Activated T-helper 2 cell treated with anti-CD3 and anti-CD28 coated beads, Interferon-gamma antibody, Interleukin-2, Interleukin-4, amounts not matched to agents 10 μg/mL and 5 μg/mL and 100 μg/mL, durations not matched to agents 14 hours and 24 hours and 36 hours (primary cell): Measurements from ENCODE around the gene SKOR2. TPM values are rescaled to one million over a fixed set of nuclear protein-coding genes. Genes with fewer than 3 reads are reported as not detected.
A peak's percentile ranks its signal among the peaks of the same experiment; 100 is the strongest.

Experiments used
- DNase-seq: peaks from one replicate; pipeline ENCODE4 v3.0.0; 2021; ENCODE audit warnings: low spot score
- H3K27ac Mint-ChIP-seq: one replicate; pipeline ENCODE4 v1.8.0; 2021; ENCODE audit warnings: mixed read lengths
- H3K27me3 Mint-ChIP-seq: one replicate; pipeline ENCODE4 v1.8.0; 2021; ENCODE audit warnings: low read depth, mixed read lengths
- H3K36me3 Mint-ChIP-seq: one replicate; pipeline ENCODE4 v1.8.0; 2021; ENCODE audit warnings: low read depth, mixed read lengths
- H3K4me1 Mint-ChIP-seq: one replicate; pipeline ENCODE4 v1.8.0; 2021; ENCODE audit warnings: low read depth, mixed read lengths
- H3K4me3 Mint-ChIP-seq: one replicate; pipeline ENCODE4 v1.8.0; 2021; ENCODE audit warnings: low read depth, mild to moderate bottlenecking, moderate library complexity, mixed read lengths
- H3K9me3 Mint-ChIP-seq: one replicate; pipeline ENCODE4 v1.8.0; 2021; ENCODE audit warnings: mixed read lengths
- intact Hi-C: fragments of 100-400 bp; cut with micrococcal nuclease; formaldehyde crosslinking; loops from one replicate; pipeline ENCODE4 v1.15.1; 2023
- total RNA-seq: library from RNA; stranded (reverse); gene quantifications from 2 replicates; pipeline ENCODE4 v1.2.3, GENCODE V29; 2022

SKOR2 gene
- total RNA-seq, 1 donor from 2014 or later, result not detected

GRCh38 chr18:47248604-47249313 is 2.7 kb downstream of the SKOR2 start:
- intact Hi-C loops, result loop anchor here (2.0 kb wide), 1 partner anchor 14 kb away; no protein-coding TSS in a partner anchor
- no peaks in the 10 kb centered on the region for H3K9me3 Mint-ChIP-seq
- peaks cover 76% of the 10 kb centered on the region for H3K27me3 Mint-ChIP-seq
- no peak for DNase-seq
- peaks cover 4% of the 10 kb centered on the region for H3K36me3 Mint-ChIP-seq
- H3K4me3 Mint-ChIP-seq, result no peak overlapping the region
- no peaks in the 10 kb centered on the region for H3K4me1 Mint-ChIP-seq
- H3K27ac Mint-ChIP-seq, result peak overlapping the region; percentile 28

DNA sequence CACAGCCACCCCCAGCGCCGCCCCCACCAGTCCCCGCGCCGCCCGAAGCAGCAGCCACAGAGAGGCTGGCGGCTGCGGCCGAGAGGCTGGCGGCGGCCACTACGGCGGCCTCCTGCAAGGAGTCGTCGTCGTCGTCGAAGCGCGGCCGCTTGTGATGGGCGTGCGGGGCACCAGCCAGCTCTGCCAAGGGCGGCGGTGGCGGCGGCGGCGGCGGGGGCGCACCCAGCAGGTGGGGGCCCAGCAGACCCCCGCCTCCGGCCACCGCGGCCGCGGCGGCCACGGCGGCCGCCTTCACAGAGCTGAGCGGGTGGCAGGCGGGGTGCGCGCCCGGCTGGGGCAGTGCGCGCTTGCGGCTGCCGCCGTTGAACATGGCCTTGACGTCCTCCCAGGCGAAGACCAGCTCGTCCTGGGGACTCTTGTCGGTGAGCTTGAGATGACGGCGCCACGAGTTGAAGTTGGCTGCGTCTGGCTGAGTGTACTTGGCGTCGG is 3.3 kb downstream of the SKOR2 start:
- Mint-ChIP-seq H3K4me3 (no peak overlapping the region), H3K27me3 (peaks cover 73% of the 10 kb centered on the region), H3K9me3 (no peaks in the 10 kb centered on the region), H3K27ac (no peak overlapping the region), H3K36me3 (peaks cover 4% of the 10 kb centered on the region), H3K4me1 (no peaks in the 10 kb centered on the region)
- intact Hi-C loops, result loop anchor here (2.0 kb wide), 1 partner anchor 15 kb away; no protein-coding TSS in a partner anchor
- no peak for DNase-seq

DNA sequence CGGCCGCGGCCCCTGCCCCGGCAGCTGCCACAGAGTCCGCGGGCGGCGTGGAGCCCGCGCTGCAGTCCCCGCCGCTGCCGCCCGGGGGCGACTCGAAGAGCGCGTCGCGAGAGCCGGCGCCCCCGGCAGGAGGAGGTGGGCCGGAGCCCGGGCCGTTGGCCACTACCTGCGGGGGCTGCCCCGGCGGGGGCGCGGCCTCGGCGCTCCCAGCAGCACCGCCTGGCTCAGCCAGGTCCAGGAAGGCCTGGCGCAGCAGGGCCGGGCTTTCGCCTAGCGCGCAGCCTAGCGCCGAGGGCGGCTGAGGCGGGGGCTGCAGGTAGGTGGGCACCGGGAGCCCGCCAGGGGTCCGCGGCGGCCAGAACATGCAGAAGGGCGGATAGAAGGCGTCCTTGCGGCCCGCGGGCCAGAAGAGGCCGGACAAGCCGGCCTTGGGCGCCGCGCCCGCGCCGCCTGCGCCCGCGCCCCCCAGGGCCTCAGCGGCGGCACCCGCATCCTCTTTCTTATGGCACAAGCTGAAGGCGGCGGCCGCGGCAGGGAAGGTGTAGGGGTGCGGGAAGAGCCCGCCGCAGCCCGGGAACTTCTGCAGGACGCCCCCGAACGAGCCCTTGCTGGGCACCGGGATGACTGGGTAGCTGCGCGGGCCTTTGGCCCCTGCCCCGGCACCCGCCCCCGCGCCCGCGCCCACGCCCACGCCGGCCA is 3.9 kb downstream of the SKOR2 start:
- no peak overlapping the region for H3K27ac Mint-ChIP-seq
- H3K4me1 Mint-ChIP-seq, result no peaks in the 10 kb centered on the region
- no peak for DNase-seq
- H3K27me3 Mint-ChIP-seq, result peaks cover 74% of the 10 kb centered on the region
- intact Hi-C loops, result loop anchor here (2.0 kb wide), 1 partner anchor 15 kb away; no protein-coding TSS in a partner anchor
- H3K4me3 Mint-ChIP-seq, result no peak overlapping the region
- H3K9me3 Mint-ChIP-seq, result no peaks in the 10 kb centered on the region
- H3K36me3 Mint-ChIP-seq, result peaks cover 4% of the 10 kb centered on the region

GRCh38 chr18:47247036-47247415 is 4.4 kb downstream of the SKOR2 start:
- intact Hi-C loops, result no loop called here
- no peak for DNase-seq
- Mint-ChIP-seq H3K27me3 (peaks cover 69% of the 10 kb centered on the region), H3K4me1 (no peaks in the 10 kb centered on the region), H3K9me3 (no peaks in the 10 kb centered on the region), H3K36me3 (peaks cover 4% of the 10 kb centered on the region), H3K4me3 (no peak overlapping the region), H3K27ac (no peak overlapping the region)

DNA sequence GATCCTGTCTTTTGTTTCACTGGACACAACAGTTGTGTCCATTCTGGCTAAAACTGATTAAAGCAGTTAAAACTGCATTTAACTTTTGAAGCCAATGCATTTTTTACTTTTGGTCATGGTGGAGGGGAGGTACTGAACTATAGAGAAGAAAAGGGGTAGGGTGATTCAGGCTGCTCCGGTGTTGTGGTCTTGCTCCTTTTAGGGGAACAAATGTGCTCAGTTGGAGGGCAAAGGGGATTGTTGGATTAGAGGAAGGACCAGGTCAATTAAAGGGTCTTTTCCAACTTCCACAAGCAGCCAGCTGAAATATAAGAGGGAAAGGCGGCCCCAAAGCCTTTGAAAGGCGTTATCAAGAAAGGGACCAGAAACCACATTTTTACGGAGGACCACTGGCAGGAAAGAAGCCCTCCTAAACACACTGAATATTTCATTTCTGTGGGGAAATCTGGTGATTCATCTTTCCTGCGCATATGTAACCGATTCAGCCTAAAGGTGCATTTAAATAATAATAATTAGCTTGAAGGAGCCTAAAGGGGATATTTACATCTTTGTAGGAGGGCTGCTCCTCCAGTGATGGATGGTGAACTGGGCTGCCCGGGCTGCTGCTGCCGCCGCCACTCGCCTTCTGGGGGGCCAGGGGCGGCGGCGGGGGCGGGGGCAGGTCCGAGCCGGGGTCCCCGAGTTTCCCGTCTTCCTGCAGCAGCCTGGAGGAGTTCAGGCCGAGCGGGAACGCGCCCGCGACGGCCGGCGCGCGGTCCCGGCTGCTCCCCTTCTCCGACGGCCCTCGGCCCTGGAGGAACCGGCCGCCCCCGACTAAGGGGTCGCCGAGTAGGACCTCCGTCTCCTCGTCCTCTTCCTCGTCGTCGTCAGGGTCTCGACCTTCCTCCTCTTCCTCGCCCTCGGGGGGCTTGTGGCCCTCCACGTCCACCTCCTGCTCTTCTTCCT is 5.2 kb downstream of the SKOR2 start:
- Mint-ChIP-seq H3K4me1 (no peaks in the 10 kb centered on the region), H3K9me3 (no peaks in the 10 kb centered on the region), H3K27ac (peak overlapping the region; percentile 28), H3K4me3 (no peak overlapping the region), H3K27me3 (peaks cover 67% of the 10 kb centered on the region), H3K36me3 (peaks cover 4% of the 10 kb centered on the region)
- no peak for DNase-seq
- intact Hi-C loops, result no loop called here

DNA sequence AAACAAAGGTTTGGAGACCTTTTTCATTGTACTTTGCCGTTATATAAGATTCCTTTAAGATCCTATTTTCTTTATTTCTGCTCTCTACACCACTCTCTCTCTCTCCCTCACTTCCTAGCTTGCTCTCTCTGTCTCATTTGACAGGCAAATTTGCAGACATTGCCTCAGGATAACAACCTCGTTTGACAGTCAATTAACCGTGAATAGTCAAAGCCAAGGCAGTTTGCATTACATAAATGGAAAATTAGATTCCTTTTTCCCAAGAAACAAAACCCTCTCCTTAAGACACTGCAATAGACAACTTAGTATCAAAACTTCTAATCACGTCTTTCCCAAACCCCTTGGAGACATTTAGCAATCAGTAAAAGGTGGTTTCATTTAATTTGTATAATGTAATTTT is 7.4 kb downstream of the SKOR2 start:
- no peak for DNase-seq
- intact Hi-C loops, result no loop called here
- Mint-ChIP-seq H3K27ac (no peak overlapping the region), H3K27me3 (peaks cover 54% of the 10 kb centered on the region), H3K9me3 (no peaks in the 10 kb centered on the region), H3K36me3 (peaks cover 4% of the 10 kb centered on the region), H3K4me1 (no peaks in the 10 kb centered on the region), H3K4me3 (no peak overlapping the region)

DNA sequence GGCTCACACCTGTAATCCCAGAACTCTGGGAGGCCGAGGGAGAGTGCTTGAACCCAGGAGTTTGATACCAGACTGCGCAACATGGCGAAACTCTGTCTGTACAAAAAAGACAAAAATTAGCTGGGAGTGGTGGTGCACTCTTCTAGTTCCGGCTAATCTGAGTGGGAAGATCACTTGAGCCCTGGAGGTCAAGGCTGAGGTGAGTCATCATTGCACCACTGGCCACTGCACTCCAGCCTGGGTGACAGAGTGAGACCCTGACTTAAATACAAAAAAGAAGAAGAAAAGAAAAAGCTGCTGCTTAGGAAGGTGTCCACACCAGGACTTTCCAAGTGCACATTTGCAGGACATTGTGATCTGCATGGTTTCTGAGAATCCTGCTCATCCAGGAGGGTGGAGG is 16.4 kb downstream of the SKOR2 start:
- Mint-ChIP-seq H3K27me3 (peaks cover 28% of the 10 kb centered on the region), H3K27ac (no peak overlapping the region), H3K36me3 (no peaks in the 10 kb centered on the region), H3K4me3 (no peak overlapping the region), H3K9me3 (no peaks in the 10 kb centered on the region), H3K4me1 (no peaks in the 10 kb centered on the region)
- DNase-seq, result no peak
- intact Hi-C loops, result no loop called here

- Mint-ChIP-seq H3K27me3 (peaks cover 38% of the 10 kb centered on the region), H3K4me3 (no peak overlapping the region), H3K27ac (no peak overlapping the region), H3K36me3 (no peaks in the 10 kb centered on the region), H3K9me3 (no peaks in the 10 kb centered on the region), H3K4me1 (no peaks in the 10 kb centered on the region)
- no peak for DNase-seq
- intact Hi-C loops, result no loop called here
Measured at GRCh38 chr18:47226660-47227059, 24.8 kb downstream of the SKOR2 start.

GRCh38 chr18:47215554-47216138 is 35.8 kb downstream of the SKOR2 start:
- peaks cover 50% of the 10 kb centered on the region for H3K27me3 Mint-ChIP-seq
- H3K36me3 Mint-ChIP-seq, result no peaks in the 10 kb centered on the region
- H3K4me1 Mint-ChIP-seq, result no peaks in the 10 kb centered on the region
- no peaks in the 10 kb centered on the region for H3K9me3 Mint-ChIP-seq
- intact Hi-C loops, result loop anchor here (1.0 kb wide), 1 partner anchor 534 kb away; no protein-coding TSS in a partner anchor
- no peak for DNase-seq
- H3K27ac Mint-ChIP-seq, result no peak overlapping the region
- no peak overlapping the region for H3K4me3 Mint-ChIP-seq

GRCh38 chr18:47209171-47209570 is 42.3 kb downstream of the SKOR2 start:
- no peak for DNase-seq
- no peak overlapping the region for H3K27ac Mint-ChIP-seq
- no peak overlapping the region for H3K4me3 Mint-ChIP-seq
- H3K36me3 Mint-ChIP-seq, result no peaks in the 10 kb centered on the region
- no peaks in the 10 kb centered on the region for H3K9me3 Mint-ChIP-seq
- intact Hi-C loops, result loop anchor here (5.0 kb wide), 1 partner anchor 157 kb away; no protein-coding TSS in a partner anchor
- H3K27me3 Mint-ChIP-seq, result peaks cover 48% of the 10 kb centered on the region
- no peaks in the 10 kb centered on the region for H3K4me1 Mint-ChIP-seq

- intact Hi-C loops, result loop anchor here (5.0 kb wide), 1 partner anchor 155 kb away; no protein-coding TSS in a partner anchor
- Mint-ChIP-seq H3K9me3 (no peaks in the 10 kb centered on the region), H3K36me3 (no peaks in the 10 kb centered on the region), H3K4me3 (no peak overlapping the region), H3K4me1 (no peaks in the 10 kb centered on the region), H3K27me3 (peaks cover 42% of the 10 kb centered on the region), H3K27ac (no peak overlapping the region)
- DNase-seq, result no peak
Measured at GRCh38 chr18:47206945-47207637, 44.4 kb downstream of the SKOR2 start.
